ENCODE measurements around the gene STAMBPL1. TPM values are rescaled to one million over a fixed set of nuclear protein-coding genes. Genes with fewer than 3 reads are reported as not detected.
A peak's percentile ranks its signal among the peaks of the same experiment; 100 is the strongest.
"Not testable (repeated sequence)": the region's sequence is repeated elsewhere in the genome, so short reads cannot be mapped to it uniquely, and the experiment has no call there.

STAMBPL1 gene
- total RNA-seq, 1 experiment from 2014 or later, result 15.6 TPM

- in situ Hi-C loops (cut with HindIII; ENCODE audit: low pct_unique_long_range_greater_than_20kb, low sequenced_read_pairs), result no loop called here
- DNase-seq (ENCODE audit: low read depth), result no peak
Observed at GRCh38 chr10:88911116-88911515, 31.1 kb downstream of the STAMBPL1 start.

- in situ Hi-C loops (cut with HindIII; ENCODE audit: low pct_unique_long_range_greater_than_20kb, low sequenced_read_pairs), result no loop called here
- no peak for DNase-seq (ENCODE audit: low read depth)
Observed at GRCh38 chr10:88911851-88912250, 31.8 kb downstream of the STAMBPL1 start.

- DNase-seq (ENCODE audit: low read depth), result no peak
- in situ Hi-C loops (cut with HindIII; ENCODE audit: low pct_unique_long_range_greater_than_20kb, low sequenced_read_pairs), result no loop called here
Observed at GRCh38 chr10:88913127-88913526, 33.1 kb downstream of the STAMBPL1 start.

DNA sequence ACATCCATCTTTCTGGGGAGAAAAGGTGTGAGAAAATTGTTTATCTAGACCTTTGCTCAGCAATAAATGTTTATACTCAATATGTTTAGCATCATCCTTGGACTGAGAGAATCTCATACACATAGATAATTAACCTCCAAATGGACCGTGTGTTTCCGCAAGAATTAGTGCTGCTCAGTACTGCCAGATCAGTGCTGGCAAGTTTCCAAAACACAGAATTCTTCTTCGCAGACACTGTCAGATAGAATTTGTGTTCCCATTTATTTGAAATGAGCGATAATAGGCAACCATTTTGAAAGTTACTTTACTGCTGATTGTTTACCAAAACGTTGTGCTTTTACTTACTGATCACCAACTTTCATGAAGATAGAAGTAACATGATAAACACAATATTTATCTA is 33.7 kb downstream of the STAMBPL1 start:
- DNase-seq (ENCODE audit: low read depth), result no peak
- in situ Hi-C loops (cut with HindIII; ENCODE audit: low pct_unique_long_range_greater_than_20kb, low sequenced_read_pairs), result no loop called here

DNA sequence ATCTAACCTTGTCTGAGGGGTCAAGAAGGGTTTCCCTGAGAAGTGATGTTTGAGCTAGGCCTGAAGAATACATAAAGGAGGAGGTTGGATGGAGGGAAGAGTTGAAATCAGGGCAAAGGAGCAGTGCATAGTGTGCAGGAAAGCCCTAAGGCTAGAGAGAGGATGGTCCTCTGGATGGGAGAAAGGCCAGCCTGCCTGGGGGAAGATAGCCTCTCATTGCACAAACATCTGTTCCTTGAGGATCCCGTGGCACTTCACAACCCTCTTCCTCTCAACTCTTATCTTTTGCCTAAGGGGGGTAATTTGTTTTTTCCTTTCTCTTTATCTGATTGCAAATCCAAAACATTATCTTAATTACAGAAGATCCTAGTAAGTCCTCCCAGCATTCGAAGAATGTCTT is 35.7 kb downstream of the STAMBPL1 start:
- in situ Hi-C loops (cut with HindIII; ENCODE audit: low pct_unique_long_range_greater_than_20kb, low sequenced_read_pairs), result no loop called here
- no peak for DNase-seq (ENCODE audit: low read depth)

DNA sequence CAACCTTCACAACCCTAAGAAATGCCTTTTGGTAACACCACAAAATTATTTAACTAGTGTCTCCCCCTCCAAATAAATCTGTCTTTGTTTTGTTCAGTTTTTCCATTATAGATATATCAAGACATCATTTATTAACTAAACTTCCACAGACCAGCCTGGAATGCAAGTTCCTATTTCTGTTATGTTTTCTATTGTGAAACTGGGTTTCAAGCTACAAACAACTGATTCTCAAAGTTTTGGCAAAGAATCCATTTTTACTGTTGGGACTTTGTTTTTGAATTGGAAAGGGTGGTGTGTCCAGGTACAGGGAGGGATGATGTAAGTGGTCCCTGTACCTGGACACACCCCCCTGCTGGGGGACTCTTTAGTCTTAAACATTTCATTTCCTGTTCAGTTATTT is 36.2 kb downstream of the STAMBPL1 start:
- in situ Hi-C loops (cut with HindIII; ENCODE audit: low pct_unique_long_range_greater_than_20kb, low sequenced_read_pairs), result no loop called here
- no peak for DNase-seq (ENCODE audit: low read depth)

GRCh38 chr10:88916986-88917385 is 36.9 kb downstream of the STAMBPL1 start:
- DNase-seq (ENCODE audit: low read depth), result no peak
- in situ Hi-C loops (cut with HindIII; ENCODE audit: low pct_unique_long_range_greater_than_20kb, low sequenced_read_pairs), result no loop called here

GRCh38 chr10:88918191-88918905 is 38.3 kb downstream of the STAMBPL1 start:
- no peak for DNase-seq (ENCODE audit: low read depth)
- in situ Hi-C loops (cut with HindIII; ENCODE audit: low pct_unique_long_range_greater_than_20kb, low sequenced_read_pairs), result no loop called here

DNA sequence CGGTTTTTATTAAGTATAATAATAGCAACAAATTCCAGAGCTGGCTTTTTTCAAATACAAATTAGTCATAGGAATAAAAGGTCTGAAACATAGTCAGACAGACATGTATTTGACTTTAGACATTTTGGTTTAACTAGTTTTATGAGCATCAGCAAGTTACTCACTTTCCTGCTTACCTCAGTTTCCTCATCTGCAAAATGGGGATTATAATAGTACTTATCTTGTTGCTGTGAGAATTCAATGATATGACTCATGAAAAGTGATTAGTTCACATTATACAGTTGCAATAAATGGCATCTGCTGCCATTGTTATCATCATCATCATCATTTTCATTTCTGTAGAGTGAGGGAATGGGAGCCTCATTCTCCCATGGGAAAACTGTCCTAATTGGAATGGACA is 39.0 kb downstream of the STAMBPL1 start:
- DNase-seq (ENCODE audit: low read depth), result no peak
- in situ Hi-C loops (cut with HindIII; ENCODE audit: low pct_unique_long_range_greater_than_20kb, low sequenced_read_pairs), result no loop called here

GRCh38 chr10:88920198-88920597 is 40.2 kb downstream of the STAMBPL1 start:
- no peak for DNase-seq (ENCODE audit: low read depth)
- in situ Hi-C loops (cut with HindIII; ENCODE audit: low pct_unique_long_range_greater_than_20kb, low sequenced_read_pairs), result no loop called here

DNA sequence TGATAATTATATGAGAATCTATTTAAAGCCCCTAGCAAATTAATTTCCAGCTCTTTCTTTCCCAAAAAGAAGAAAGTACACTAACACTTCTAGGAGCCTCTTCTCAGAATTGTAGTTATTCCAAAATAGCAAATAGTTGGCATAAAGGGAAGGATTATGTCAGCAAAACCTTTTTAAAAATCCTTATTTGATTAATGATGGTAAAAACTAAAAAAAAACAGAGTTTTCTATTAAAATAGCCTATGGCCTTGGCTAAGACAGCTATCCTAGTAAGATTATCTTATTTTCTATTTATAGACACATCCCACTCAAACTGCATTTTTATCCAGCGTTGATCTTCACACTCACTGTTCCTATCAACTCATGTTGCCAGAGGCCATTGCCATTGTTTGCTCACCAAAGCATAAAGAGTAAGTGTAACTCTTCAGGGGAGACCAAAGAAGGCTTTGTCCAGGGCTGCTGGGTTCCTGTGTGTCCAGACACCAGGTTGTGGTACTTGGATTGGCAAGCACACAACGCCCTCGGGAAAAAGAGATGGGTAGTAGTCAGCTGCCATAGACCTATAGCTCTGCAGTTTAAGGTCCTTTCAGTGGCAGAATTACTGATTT is 41.0 kb downstream of the STAMBPL1 start:
- no peak for DNase-seq (ENCODE audit: low read depth)
- in situ Hi-C loops (cut with HindIII; ENCODE audit: low pct_unique_long_range_greater_than_20kb, low sequenced_read_pairs), result no loop called here

DNA sequence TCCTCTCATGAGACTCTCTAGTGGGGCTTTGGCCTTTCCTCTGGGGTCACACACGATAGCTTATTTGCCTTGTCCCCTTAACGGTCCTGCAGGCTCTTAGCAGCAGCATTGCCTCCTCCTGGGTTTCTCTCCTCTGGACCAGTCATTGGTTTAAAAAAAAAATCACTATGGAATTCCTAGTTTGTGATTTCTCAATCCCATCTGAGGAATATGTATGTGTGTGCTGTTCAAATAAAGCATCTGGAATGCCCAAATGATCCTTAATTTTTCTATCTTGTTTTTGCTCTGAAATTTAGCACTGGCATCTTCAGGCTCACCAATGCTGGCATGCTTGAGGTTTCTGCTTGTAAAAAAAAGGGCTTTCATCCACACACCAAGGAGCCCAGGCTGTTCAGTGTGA is 42.0 kb downstream of the STAMBPL1 start:
- in situ Hi-C loops (cut with HindIII; ENCODE audit: low pct_unique_long_range_greater_than_20kb, low sequenced_read_pairs), result no loop called here
- DNase-seq (ENCODE audit: low read depth), result no peak

DNA sequence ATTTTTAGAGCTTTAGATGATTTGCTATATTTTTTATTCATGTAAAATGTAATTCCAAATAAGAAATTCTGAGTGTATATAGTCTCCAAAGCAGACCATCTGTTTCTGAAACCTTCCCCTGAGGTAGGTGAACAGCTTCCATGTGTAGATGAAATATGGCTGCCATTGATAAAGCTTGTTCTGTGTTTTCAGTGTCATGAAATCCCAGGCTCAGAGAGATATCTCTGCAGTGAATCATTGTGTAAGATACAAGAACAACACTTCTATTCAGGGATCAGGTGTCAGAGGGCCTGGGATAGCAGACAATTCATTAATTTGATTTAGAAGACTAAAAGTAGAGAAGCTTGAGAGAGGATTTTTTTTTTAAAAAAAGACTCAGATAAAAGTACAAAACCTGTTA is 43.5 kb downstream of the STAMBPL1 start:
- in situ Hi-C loops (cut with HindIII; ENCODE audit: low pct_unique_long_range_greater_than_20kb, low sequenced_read_pairs), result no loop called here
- DNase-seq (ENCODE audit: low read depth), result no peak

- in situ Hi-C loops (cut with HindIII; ENCODE audit: low pct_unique_long_range_greater_than_20kb, low sequenced_read_pairs), result no loop called here
- no peak for DNase-seq (ENCODE audit: low read depth)
Observed at GRCh38 chr10:88926566-88927415, 46.7 kb downstream of the STAMBPL1 start.

DNA sequence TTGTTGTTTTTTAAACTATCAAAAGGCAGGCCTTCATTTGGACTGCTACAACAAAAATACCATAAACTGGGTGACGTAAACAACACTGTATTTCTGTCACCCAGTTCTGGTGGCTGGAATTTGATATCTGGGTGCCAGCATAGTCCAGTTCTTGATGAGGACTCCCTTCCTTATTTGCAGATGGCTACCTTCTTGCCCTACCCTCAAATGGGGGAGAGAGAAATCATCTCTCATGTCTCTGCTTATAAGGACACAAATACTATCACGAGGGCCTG is 47.3 kb downstream of the STAMBPL1 start:
- DNase-seq (ENCODE audit: low read depth), result no peak
- in situ Hi-C loops (cut with HindIII; ENCODE audit: low pct_unique_long_range_greater_than_20kb, low sequenced_read_pairs), result no loop called here

- DNase-seq (ENCODE audit: low read depth), result no peak
- in situ Hi-C loops (cut with HindIII; ENCODE audit: low pct_unique_long_range_greater_than_20kb, low sequenced_read_pairs), result no loop called here
Observed at GRCh38 chr10:88928254-88928653, 48.2 kb downstream of the STAMBPL1 start.

- in situ Hi-C loops (cut with HindIII; ENCODE audit: low pct_unique_long_range_greater_than_20kb, low sequenced_read_pairs), result no loop called here
Observed at GRCh38 chr10:88931548-88931947, 51.5 kb downstream of the STAMBPL1 start.

DNA sequence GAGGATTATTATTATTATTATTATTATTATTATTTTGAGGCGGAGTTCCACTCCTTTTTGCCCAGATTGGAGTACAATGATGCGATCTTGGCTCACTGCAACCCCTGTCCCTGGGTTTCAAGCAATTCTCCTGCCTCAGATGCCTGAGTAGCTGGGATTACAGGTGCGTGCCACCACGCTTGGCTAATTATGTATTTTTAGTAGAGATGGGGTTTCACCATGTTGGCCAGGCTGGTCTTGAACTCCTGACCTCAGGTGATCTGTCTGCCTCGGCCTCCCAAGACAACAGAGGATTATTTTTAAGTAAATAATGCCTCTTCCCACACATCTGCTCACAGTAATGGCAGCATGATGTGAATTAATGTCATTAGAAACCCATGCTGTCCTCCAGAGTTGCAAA is 52.0 kb downstream of the STAMBPL1 start:
- DNase-seq (ENCODE audit: low read depth); in situ Hi-C loops (cut with HindIII; ENCODE audit: low pct_unique_long_range_greater_than_20kb, low sequenced_read_pairs): not testable (repeated sequence)

More at GRCh38 chr10:88931548-88931947, 51.5 kb downstream of the STAMBPL1 start:
- DNase-seq (ENCODE audit: low read depth), result no peak

- in situ Hi-C loops (cut with HindIII; ENCODE audit: low pct_unique_long_range_greater_than_20kb, low sequenced_read_pairs), result no loop called here
- DNase-seq (ENCODE audit: low read depth), result peak; percentile 79
Observed at GRCh38 chr10:88932539-88933256, 52.7 kb downstream of the STAMBPL1 start.

Measured in Caki2 (cell line).